ENCODE measurements around the gene PDGFB. TPM values are rescaled to one million over a fixed set of nuclear protein-coding genes. Genes with fewer than 3 reads are reported as not detected.

PDGFB gene
- total and polyA plus RNA-seq, 8 donors = 1.2 to 58.5 (median 3.9) TPM

DNA sequence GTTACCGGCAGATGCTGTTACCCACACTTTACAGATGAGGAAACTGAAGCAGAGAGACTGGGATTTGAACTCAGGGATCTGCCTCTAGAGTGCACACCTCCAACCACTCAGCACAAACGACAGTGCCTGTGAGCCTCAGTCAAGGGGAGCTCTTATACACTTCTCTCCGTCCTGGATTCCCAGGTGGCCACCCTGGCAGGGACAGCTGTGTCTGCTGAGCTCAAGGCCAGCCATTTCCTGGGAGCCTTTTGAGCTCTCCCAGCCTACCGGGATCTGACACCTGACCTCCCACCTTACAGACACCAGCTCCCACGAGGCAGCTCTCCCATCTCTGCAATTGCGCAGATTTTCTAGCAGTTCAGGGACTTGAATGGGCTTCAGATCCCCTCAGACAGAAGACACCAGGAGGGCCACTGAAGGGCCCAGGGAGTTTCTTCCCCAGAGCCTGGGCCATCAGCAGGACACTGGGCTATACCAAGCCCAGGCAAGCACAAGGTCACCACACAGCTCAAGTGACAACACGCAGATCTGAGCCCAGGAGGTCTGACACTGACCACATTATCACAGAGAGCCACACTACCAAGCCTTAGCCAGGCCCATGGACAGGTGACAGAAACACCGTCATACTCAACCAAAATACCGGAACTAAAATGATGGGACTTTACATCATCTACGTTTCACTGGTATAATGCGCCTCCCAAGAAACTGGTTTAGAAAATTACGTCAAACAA lies 17.1 kb downstream of the PDGFB start:
- Histone ChIP-seq H3K4me1 (peaks cover 0 to 5% (median 0%) of the 10 kb centered on the region in 4 donors), H3K27me3 (peaks cover 0 to 36% (median 0%) of the 10 kb centered on the region in 3 donors), H3K9me3 (no peaks in the 10 kb centered on the region), H3K27ac (no peak overlapping the region), H3K4me3 (no peak overlapping the region), H3K36me3 (peaks cover 0 to 82% (median 71%) of the 10 kb centered on the region in 4 donors)
- 72 to 87% (median 79%) methylated on average over 11 to 12 of the region's 12 CpGs for whole genome bisulfite sequencing, 5 donors
- TF ChIP-seq POLR2A (IDR thresholded peaks at IDR 0.05) (no peak), POLR2AphosphoS5 (IDR thresholded peaks at IDR 0.05) (no peak), CTCF (IDR thresholded peaks at IDR 0.05) (no peak), EP300 (IDR thresholded peaks at IDR 0.05) (no peak)
- intact Hi-C loops (cut with DNase I; ENCODE audit: low total_unique reads) = no loop called here
- DNase-seq = no peak

DNA sequence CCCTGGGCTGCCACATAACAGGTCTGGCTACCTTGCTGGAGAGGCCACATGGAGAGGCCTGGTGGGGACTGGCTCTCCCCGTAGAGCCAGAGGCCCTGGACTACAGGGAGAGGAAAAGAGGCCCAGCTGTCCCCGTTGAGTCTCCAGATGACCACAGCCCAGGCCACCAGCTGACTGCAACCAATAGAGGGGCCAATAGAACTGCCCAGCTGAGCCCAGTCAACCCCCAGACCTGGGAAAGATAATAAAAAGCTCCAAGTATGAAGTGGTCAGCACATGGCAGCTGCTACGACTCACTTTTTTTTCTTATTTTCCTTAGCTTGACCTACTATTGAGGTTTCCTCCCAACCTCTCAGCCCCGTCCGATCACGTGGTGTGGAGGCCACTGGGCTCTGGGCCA lies 18.4 kb downstream of the PDGFB start:
- peaks cover 0 to 3% (median 0%) of the 10 kb centered on the region in 4 donors for H3K4me1 ChIP-seq
- peaks cover 0 to 4% (median 0%) of the 10 kb centered on the region in 4 donors for H3K9me3 ChIP-seq
- TF ChIP-seq CTCF (IDR thresholded peaks at IDR 0.05) (no peak), POLR2A (IDR thresholded peaks at IDR 0.05) (no peak), EP300 (IDR thresholded peaks at IDR 0.05) (no peak), POLR2AphosphoS5 (IDR thresholded peaks at IDR 0.05) (no peak)
- 88 to 97% (median 90%) methylated on average over 4 to 6 of the region's 6 CpGs for WGBS, 5 donors
- H3K27me3 ChIP-seq = peaks cover 0 to 26% (median 0%) of the 10 kb centered on the region in 3 donors
- H3K27ac ChIP-seq = no peak overlapping the region
- DNase-seq = no peak
- H3K4me3 ChIP-seq = no peak overlapping the region
- peaks cover 0 to 78% (median 65%) of the 10 kb centered on the region in 4 donors for H3K36me3 ChIP-seq
- intact Hi-C loops (cut with DNase I; ENCODE audit: low total_unique reads) = no loop called here

- H3K27ac ChIP-seq = no peak overlapping the region
- WGBS, 5 donors = 94 to 97% (median 95%) methylated on average over 13 of the region's 13 CpGs
- H3K4me3 ChIP-seq = no peak overlapping the region
- H3K4me1 ChIP-seq = no peaks in the 10 kb centered on the region
- H3K36me3 ChIP-seq = peaks cover 0 to 72% (median 61%) of the 10 kb centered on the region in 4 donors
- TF ChIP-seq POLR2A (IDR thresholded peaks at IDR 0.05) (no peak), CTCF (IDR thresholded peaks at IDR 0.05) (no peak), EP300 (IDR thresholded peaks at IDR 0.05) (no peak), POLR2AphosphoS5 (IDR thresholded peaks at IDR 0.05) (no peak)
- intact Hi-C loops (cut with DNase I; ENCODE audit: low total_unique reads) = no loop called here
- DNase-seq = no peak
- H3K9me3 ChIP-seq = peaks cover 0 to 4% (median 0%) of the 10 kb centered on the region in 4 donors
- peaks cover 0 to 20% (median 0%) of the 10 kb centered on the region in 3 donors for H3K27me3 ChIP-seq
Measured at GRCh38 chr22:39225591-39225990, 19.2 kb downstream of the PDGFB start.

DNA sequence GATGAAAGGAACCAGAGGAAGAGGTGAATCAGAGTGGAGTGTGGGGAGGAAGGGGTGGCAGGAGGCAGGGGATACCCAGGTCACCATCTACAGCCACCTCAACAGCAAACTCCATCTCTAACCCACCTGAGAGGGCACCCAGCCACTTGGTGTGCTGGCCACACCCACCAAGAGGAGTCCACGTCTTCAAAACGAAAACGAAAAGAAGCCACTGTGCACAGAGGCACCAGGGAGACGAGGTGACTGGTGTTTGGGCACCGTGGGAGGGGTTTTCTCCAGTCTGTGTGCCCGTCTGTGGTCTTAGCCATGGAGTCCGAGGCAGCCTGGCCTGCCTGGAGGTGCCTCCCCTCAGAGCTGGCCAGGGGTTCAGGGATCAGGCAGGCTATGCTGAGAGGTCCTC lies 20.2 kb downstream of the PDGFB start:
- H3K36me3 ChIP-seq = peaks cover 0 to 62% (median 53%) of the 10 kb centered on the region in 4 donors
- peaks cover 0 to 4% (median 0%) of the 10 kb centered on the region in 4 donors for H3K9me3 ChIP-seq
- no peak overlapping the region for H3K27ac ChIP-seq
- no peak for TF ChIP-seq EP300 (IDR thresholded peaks at IDR 0.05)
- no peak for TF ChIP-seq POLR2A (IDR thresholded peaks at IDR 0.05)
- no peak for TF ChIP-seq POLR2AphosphoS5 (IDR thresholded peaks at IDR 0.05)
- TF ChIP-seq CTCF (IDR thresholded peaks at IDR 0.05) = no peak
- WGBS, 5 donors = 68 to 87% (median 82%) methylated on average over 7 of the region's 7 CpGs
- peaks cover 0 to 14% (median 0%) of the 10 kb centered on the region in 3 donors for H3K27me3 ChIP-seq
- no peaks in the 10 kb centered on the region for H3K4me1 ChIP-seq
- no peak for DNase-seq
- H3K4me3 ChIP-seq = no peak overlapping the region
- intact Hi-C loops (cut with DNase I; ENCODE audit: low total_unique reads) = no loop called here
